PC-9 (cell line): ENCODE results near the gene PDE11A.

Experiments
- CTCF ChIP-seq: fragments of 200-600 bp; sonication (generic); conservative IDR thresholded peaks from 2 replicates; pipeline ENCODE4 v1.6.1; 2017; ENCODE audit warnings: mixed run types, antibody characterized with exemption, mild to moderate bottlenecking, moderate library complexity
- EZH2 ChIP-seq: fragments of 200-600 bp; sonication (generic); IDR thresholded peaks from 2 replicates; pipeline ENCODE4 v1.8.0; 2017; ENCODE audit warnings: antibody characterized with exemption, low read depth

- no peak for TF ChIP-seq CTCF
- TF ChIP-seq EZH2: no peak
These were observed 255.3 kb downstream of the PDE11A start for GRCh38 chr2:177817300-177817699.
